NK-92 (cell line): ENCODE measurements around the gene DIPK2B.

Experiments
- DNase-seq: peaks from one replicate; lab custom pipeline; 2025; ENCODE audit not compliant: unreplicated experiment; lab: John Stamatoyannopoulos, UW

DIPK2B gene

DNA sequence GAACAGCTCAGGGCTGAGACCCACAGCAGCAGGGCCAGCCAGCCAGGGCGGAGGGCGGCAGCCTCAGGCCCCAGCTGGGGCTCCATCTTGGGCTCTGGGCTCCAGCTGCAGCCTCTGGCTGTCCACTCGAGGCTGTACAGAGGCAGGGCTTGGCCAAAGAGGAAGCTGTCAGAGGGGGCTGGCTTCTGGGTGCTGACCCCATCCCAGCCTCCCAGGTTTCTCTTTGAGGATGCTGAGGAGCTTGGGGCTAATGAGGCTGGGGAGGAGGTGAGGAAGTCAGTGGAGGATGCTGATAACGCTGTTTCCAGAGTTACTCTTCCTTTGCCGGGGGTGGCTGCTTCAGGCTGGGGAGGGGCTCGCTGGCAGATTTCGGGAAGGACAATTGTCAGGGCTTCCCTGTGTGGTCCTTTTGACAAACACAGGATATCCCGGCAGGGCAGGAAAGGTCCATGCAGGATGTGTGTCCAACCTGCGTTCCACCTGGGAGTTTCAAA is at the start of gene DIPK2B:
Gene DIPK2B (minus strand): TSS at position 136 of the 494 bp plus-strand sequence. CDS start 50 bp downstream, at position 86.
- no peak for DNase-seq

DNA sequence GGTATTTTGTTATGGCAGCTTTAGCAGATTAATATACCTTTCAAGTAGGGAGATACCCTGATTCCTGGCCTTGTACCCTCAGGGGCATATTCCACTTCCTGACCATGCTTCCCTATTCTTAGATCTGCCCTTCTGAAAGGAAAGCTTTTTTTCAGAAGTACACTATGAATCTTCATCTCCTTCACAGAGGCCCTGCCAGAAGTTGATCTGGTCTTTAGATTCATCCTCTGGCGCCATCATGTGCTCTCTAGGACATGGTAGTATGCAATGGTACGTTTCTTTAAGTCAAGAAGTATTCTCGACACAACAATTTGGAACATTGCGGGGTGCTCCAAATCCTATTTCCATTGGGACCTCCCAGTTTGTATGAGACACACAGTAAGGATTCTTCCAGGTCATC is 39.6 kb upstream of the DIPK2B start:
- no peak for DNase-seq

DNA sequence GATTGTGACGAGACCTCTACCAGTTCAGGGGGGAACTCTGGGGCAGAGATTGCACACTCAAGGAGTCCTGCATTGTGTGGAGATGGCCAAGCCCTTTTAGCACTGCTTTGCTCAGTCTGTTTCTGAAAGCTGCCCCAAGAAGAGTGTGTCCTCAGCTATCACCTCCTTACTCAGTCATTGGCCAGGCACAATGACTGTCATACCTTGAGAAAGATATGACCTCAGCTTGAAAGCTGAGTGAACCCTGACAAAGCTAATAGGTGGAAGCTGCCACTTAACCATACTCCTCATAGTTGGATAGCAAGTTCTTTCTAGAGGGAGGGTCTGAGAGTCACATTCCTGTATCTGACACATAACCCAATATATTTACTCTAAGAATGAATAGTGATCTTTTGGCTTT is 37.8 kb upstream of the DIPK2B start:
- no peak for DNase-seq

DNA sequence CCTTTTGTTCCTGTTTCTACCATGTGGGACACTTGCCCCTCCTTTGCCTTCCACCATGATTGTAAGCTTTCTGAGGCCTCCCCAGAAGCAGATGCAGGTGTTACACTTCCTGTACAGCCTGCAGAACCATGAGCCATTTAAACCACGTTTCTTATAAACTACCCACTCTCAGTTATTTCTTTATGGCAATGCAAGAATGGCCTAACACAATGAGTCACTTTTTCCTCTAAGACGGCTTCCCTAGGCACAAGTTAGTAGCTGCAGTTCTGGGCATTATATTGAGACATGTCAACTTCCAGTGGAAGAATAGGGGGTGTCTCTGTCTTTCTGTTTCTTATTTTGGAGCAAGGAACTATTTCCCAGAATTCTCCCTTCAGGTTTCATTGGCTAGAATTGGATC is 32.9 kb upstream of the DIPK2B start:
- no peak for DNase-seq

DNA sequence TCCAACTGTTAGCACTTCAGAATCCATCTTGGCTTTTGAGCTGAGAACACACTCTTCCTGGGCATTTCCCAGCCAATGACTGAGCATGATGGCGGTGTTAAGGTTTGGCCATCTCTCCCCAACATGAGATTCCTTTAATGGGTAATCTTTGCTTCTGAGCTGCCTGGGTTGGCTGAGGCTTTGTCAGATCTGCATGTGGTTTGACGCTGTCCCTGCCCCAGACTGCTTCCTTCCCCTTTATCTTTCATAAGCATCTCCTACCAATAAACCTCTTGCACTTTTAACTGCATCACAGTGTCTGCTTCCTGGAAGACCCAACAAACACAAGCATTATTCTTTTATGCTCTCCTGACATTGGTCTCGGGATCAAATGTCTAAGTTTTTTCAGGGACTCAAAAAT is 31.5 kb upstream of the DIPK2B start:
- no peak for DNase-seq

- no peak for DNase-seq
These were observed 29.7 kb upstream of the DIPK2B start for GRCh38 chrX:45230410-45230809.

DNA sequence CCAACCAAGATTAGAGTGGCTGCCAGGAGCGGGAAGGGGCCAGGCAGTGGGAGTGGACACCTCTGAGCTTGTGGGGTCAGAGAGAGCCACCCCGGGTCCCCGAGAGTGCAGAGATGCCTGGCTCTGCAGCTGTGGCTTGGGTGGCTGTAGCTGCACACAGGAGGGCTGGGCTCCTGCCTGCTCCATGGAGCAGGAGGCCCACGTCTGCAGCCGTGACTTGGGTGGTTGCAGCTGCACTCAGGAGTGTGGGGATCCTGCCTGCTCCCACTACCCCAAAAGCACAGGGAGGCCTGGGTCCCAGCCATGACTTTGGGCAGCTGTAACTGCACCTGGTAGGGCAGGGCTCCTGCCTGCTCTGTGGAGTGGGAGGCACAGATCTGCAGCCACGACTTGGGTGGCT is 28.7 kb upstream of the DIPK2B start:
- DNase-seq, result no peak

DNA sequence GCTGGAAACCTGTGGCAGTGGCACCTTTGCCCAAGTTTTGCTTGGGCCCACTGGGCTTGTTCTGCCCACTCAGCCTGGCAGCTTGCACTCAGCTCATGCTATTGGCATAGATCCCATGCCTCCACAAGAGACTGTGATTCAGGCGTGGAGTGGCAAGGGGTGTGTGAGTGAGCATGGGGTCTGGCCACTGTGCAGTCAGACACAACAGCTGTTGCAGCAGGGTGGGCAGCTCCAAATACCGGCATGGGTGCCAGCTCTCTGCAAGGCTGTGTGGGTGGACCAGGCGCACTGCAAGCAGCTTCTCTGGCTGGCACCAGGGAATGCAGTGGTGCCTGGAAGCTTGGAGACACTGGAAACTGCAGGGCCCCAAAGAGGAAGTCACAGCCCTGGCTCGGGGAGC is 27.4 kb upstream of the DIPK2B start:
- DNase-seq, result no peak

- no peak for DNase-seq
These were observed 7.6 kb upstream of the DIPK2B start for GRCh38 chrX:45208121-45208856.

- DNase-seq, result no peak
These were observed 1.5 kb upstream of the DIPK2B start for GRCh38 chrX:45202171-45202570.

GRCh38 chrX:45198706-45199105 is 2.0 kb downstream of the DIPK2B start:
- no peak for DNase-seq

- no peak for DNase-seq
These were observed 2.4 kb downstream of the DIPK2B start for GRCh38 chrX:45198301-45198700.

DNA sequence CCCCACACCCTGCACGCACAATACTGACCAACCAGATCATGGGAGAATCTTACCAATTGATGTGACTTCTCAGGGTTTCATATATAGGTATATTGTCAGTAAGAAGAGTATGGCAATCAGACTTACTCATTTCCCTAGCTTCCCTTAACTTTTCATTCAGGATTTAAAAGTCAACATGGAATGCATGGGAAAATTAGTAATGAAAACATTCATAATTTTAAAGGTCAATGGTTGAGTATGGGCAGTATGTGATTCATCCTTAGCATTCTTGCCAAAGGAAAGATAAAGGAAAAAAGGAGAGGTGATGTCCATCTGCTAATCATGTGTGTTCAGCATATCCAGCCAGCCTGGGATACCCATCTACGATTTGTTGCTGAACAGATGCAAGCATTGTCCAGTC is 4.0 kb downstream of the DIPK2B start:
- no peak for DNase-seq

- DNase-seq, result no peak
These were observed 8.8 kb downstream of the DIPK2B start for GRCh38 chrX:45191820-45192409.

GRCh38 chrX:45191383-45191782 is 9.3 kb downstream of the DIPK2B start:
- DNase-seq, result no peak

DNA sequence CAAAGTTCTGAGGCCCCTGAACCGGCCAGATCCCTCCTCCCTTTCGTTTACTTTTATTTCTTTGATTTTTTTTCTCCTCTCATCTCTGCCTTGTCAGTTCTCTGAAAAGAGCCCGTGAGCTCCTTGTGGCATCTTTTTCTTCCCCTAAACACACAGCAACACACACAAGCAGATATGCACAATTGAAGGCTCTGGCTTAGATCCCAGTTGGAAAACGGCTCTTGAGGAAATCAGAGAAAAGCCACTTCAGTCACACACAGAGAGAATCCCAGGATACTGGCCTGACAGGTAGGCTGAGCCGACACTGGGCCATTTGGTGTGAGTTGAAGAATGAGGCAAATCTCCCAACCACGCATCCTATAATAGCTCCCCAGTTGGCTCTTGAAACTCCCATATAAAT is 12.9 kb downstream of the DIPK2B start:
- no peak for DNase-seq

DNA sequence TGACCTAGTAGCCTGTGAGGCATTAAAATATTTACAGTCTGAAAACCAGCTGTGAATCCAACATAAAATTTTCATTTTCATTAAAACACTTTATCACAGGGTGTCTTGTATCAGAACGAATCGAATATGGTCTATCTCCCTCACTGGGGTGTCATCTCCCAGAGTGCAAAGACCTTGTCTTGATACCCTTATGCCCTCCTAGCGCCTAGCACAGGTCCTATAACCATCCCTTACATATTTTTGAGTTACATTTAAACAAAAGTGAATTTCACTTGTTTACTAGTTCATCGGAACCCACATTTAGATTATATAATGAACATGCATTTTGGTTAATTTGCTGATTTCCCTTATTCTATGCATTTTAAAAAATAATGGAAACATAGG is 14.0 kb downstream of the DIPK2B start:
- no peak for DNase-seq

- no peak for DNase-seq
These were observed 16.5 kb downstream of the DIPK2B start for GRCh38 chrX:45184211-45184610.

GRCh38 chrX:45172890-45173289 is 27.8 kb downstream of the DIPK2B start:
- DNase-seq, result no peak

GRCh38 chrX:45166781-45167180 is 33.9 kb downstream of the DIPK2B start:
- no peak for DNase-seq

- DNase-seq, result no peak
These were observed 35.0 kb downstream of the DIPK2B start for GRCh38 chrX:45165726-45166125.

DNA sequence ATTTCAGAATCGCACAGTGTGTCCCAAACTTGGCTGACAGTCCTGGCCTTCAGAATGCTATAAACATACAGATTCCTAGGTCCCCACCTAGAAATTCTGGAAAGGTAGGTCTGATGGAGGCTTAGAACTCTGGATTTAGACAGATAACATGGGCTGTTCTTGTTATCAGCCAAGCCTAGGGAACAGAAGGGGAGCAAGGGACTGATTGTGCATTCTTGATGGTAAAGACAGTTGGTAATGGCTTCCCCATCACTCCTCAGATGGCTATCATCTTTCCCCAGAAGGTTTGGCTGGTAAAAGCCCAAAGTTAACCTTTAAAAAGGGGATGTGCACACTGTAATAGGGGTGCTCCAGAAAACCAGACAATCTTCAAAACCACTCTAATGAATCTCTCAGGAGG is 35.7 kb downstream of the DIPK2B start:
- DNase-seq, result no peak
